Transverse colon (tissue), 4 donors: ENCODE measurements around the gene RUNX3. TPM values are rescaled to one million over a fixed set of nuclear protein-coding genes. Genes with fewer than 3 reads are reported as not detected.

Experiments
- DNase-seq: peaks from one replicate; pipeline ENCODE4 v3.0.0-alpha.2; 2019
- H3K27ac ChIP-seq, 4 donors: fragments of 200-600 bp; sonication (generic); 2 replicates each; pipeline ENCODE4 v1.5.1; 2016 to 2018; ENCODE audit warnings: inconsistent platforms in 4 of 4
- H3K27me3 ChIP-seq: fragments of 200-600 bp; sonication (generic); 2 replicates; pipeline ENCODE4 v1.5.1; 2017; ENCODE audit warnings: inconsistent platforms
- H3K36me3 ChIP-seq, 4 donors: fragments of 200-600 bp; sonication (generic); 2 replicates each; pipeline ENCODE4 v1.5.1; 2017 to 2019; ENCODE audit warnings: inconsistent platforms in 4 of 4
- H3K4me1 ChIP-seq, 4 donors: fragments of 200-600 bp; sonication (generic); 2 replicates each; pipeline ENCODE4 v1.5.1; 2017 to 2020; ENCODE audit warnings: inconsistent platforms in 4 of 4
- H3K4me3 ChIP-seq, 4 donors: fragments of 200-600 bp; sonication (generic); 1 replicate in 1 of 4; 2 replicates in 3 of 4; pipeline versions ENCODE4 v1.5.1 to v1.6.1; 2017 to 2019; ENCODE audit warnings: inconsistent platforms in 4 of 4
- H3K9me3 ChIP-seq, 2 donors: fragments of 200-600 bp; sonication (generic); 2 replicates each; pipeline ENCODE4 v1.5.1; 2017 to 2019; ENCODE audit warnings: inconsistent platforms in 2 of 2
- CTCF ChIP-seq, 5 experiments: fragments of 200-600 bp in 3 of 5; fragments of 450-650 bp in 2 of 5; sonication (generic) in 3 of 5; IDR thresholded peaks; 1 replicate in 2 of 5; 2 replicates in 3 of 5; pipeline ENCODE4 v1.5.1; 2016 to 2017; ENCODE audit warnings: antibody characterized with exemption in 5 of 5, inconsistent platforms in 3 of 5, mild to moderate bottlenecking in 2 of 5, moderate library complexity in 1 of 5
- EP300 ChIP-seq: sonication (generic); formaldehyde crosslinking; IDR thresholded peaks from one replicate; pipeline ENCODE4 v1.6.1; 2017; ENCODE audit warnings: antibody characterized with exemption, low read depth
- POLR2A ChIP-seq: fragments of 450-650 bp; IDR thresholded peaks from one replicate; pipeline ENCODE4 v1.6.1; 2016; ENCODE audit warnings: antibody characterized with exemption, mild to moderate bottlenecking, moderate library complexity
- POLR2AphosphoS5 ChIP-seq, 3 donors: sonication (generic); formaldehyde crosslinking; IDR thresholded peaks; one replicate each; pipeline ENCODE4 v1.6.1; 2016; ENCODE audit warnings: antibody characterized with exemption in 3 of 3
- whole genome bisulfite sequencing, 2 donors: methylation state at CpG; one replicate each; pipeline ENCODE4 v1.1.5; 2018; ENCODE audit warnings: low coverage in 1 of 2; 5-methylcytosine and 5-hydroxymethylcytosine counted together
- in situ Hi-C, 4 donors: fragments of 200-750 bp; cut with MboI; loops; one replicate each; pipeline versions ENCODE4 v1.15.0 to v1.15.1; 2017; ENCODE audit warnings: low sequenced_read_pairs in 3 of 4, low pct_ligation_motif_present in 1 of 4, low pct_unique_long_range_greater_than_20kb in 1 of 4
- intact Hi-C: fragments of 100-400 bp; cut with DNase I; formaldehyde crosslinking; loops from one replicate; pipeline ENCODE4 v1.15.1; 2023; ENCODE audit warnings: low total_unique reads
- total RNA-seq, 4 donors: library from RNA; depleted of rRNA; stranded (reverse); fragments of >200 nt; gene quantifications; one replicate each; pipeline ENCODE4 v1.1.0, GENCODE V29; 2016

RUNX3 gene
- total RNA-seq, 4 donors from 2014 or later = 1.5 to 4.8 (median 3.4) TPM

- peaks cover 0 to 3% (median 0%) of the 10 kb centered on the region in 4 donors for H3K4me1 ChIP-seq
- no peak overlapping the region for H3K4me3 ChIP-seq
- H3K9me3 ChIP-seq = no peaks in the 10 kb centered on the region
- no peaks in the 10 kb centered on the region for H3K36me3 ChIP-seq
- no peak for TF ChIP-seq POLR2A
- TF ChIP-seq POLR2AphosphoS5 (IDR thresholded peaks at IDR 0.05) = no peak
- no peak for TF ChIP-seq CTCF (IDR thresholded peaks at IDR 0.05)
- TF ChIP-seq EP300 = no peak
- intact Hi-C loops = no loop called here
- H3K27ac ChIP-seq = no peak overlapping the region
- no peak for DNase-seq
- 73% methylated on average over 18 of the region's 20 CpGs; no CpG with 5 or more reads in 1 of the 2 donors for WGBS, 2 donors
- H3K27me3 ChIP-seq = peaks cover 7% of the 10 kb centered on the region
- in situ Hi-C loops = no loop called here
These were observed 59.4 kb downstream of the RUNX3 start for GRCh38 chr1:24870551-24871195.

GRCh38 chr1:24868016-24868875 lies 61.8 kb downstream of the RUNX3 start:
- no peaks in the 10 kb centered on the region for H3K9me3 ChIP-seq
- intact Hi-C loops = loop anchor here (10.0 kb wide), 1 partner anchor 237 kb away; no protein-coding TSS in a partner anchor
- no peak overlapping the region for H3K27ac ChIP-seq
- 87 to 100% methylated on average over 1 to 22 of the region's 22 CpGs for WGBS, 2 donors
- no peaks in the 10 kb centered on the region for H3K36me3 ChIP-seq
- H3K27me3 ChIP-seq = peaks cover 9% of the 10 kb centered on the region
- no peak overlapping the region for H3K4me3 ChIP-seq
- TF ChIP-seq POLR2AphosphoS5 (IDR thresholded peaks at IDR 0.05) (no peak), EP300 (no peak), POLR2A (no peak), CTCF (IDR thresholded peaks at IDR 0.05) (no peak)
- in situ Hi-C loops = no loop called here
- peaks cover 0 to 19% (median 7%) of the 10 kb centered on the region in 4 donors for H3K4me1 ChIP-seq
- no peak for DNase-seq

- DNase-seq = no peak
- intact Hi-C loops = loop anchor here (10.0 kb wide), 1 partner anchor 238 kb away; no protein-coding TSS in a partner anchor
These were observed 62.8 kb downstream of the RUNX3 start for GRCh38 chr1:24867084-24867870.

More at GRCh38 chr1:24867084-24867870, 62.8 kb downstream of the RUNX3 start:
- WGBS, 2 donors = 40 to 78% methylated on average over 1 to 18 of the region's 18 CpGs
- peaks cover 9% of the 10 kb centered on the region for H3K27me3 ChIP-seq
- in situ Hi-C loops = no loop called here
- H3K27ac ChIP-seq = no peak overlapping the region
- no peak overlapping the region for H3K4me3 ChIP-seq
- peaks cover 0 to 29% (median 7%) of the 10 kb centered on the region in 4 donors for H3K4me1 ChIP-seq
- H3K9me3 ChIP-seq = no peaks in the 10 kb centered on the region
- TF ChIP-seq EP300 = no peak
- no peak for TF ChIP-seq POLR2A
- TF ChIP-seq POLR2AphosphoS5 (IDR thresholded peaks at IDR 0.05) = no peak
- TF ChIP-seq CTCF (IDR thresholded peaks at IDR 0.05) = no peak
- no peaks in the 10 kb centered on the region for H3K36me3 ChIP-seq
